ENCODE measurements around the gene DRAXIN.

Gene DRAXIN

DNA sequence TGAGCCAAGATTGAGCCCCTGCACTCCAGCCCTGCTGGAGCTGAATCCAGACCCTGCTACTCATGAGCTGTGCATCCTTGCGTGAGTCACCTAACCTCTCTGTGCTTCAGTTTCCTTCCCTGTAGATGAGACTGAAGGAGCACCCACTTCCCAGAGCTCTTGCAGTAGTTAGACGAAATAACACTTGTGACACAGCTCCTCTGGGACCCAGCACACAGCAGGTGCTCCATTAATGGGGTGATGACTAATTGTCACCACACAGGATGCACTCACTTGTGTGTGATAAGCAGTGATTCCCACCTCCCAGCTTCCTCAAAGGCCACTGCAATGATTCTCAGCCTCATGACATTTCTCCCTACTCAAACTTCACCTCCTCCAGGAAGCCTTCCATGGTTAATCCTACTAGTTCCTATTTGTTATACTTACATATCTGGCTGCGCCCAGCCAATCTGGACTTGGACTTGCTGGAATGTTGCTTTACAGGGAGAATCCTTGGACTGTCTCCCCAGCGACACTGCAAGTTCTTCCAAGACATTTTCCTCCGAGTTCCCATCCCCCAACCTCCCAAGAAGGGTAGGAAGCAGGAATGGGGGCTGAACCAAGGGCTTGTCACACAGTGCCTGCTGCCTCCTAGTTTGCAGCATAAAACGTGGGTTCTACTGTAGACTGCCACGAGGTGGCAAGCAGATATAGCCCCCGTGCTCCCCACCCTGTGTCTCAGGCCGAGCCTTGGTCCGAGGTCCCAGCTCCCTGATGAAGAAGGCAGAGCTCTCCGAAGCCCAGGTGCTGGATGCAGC, 17.2 kb downstream of the DRAXIN start:
- DNase-seq (ENCODE audit: low read depth in 1 of 2, low spot score in 1 of 2): no peak
- no peak for TF ChIP-seq SPI1 (IDR thresholded peaks at IDR 0.05; ENCODE audit: borderline replicate concordance, low read depth)
- TF ChIP-seq, protein P1, sequence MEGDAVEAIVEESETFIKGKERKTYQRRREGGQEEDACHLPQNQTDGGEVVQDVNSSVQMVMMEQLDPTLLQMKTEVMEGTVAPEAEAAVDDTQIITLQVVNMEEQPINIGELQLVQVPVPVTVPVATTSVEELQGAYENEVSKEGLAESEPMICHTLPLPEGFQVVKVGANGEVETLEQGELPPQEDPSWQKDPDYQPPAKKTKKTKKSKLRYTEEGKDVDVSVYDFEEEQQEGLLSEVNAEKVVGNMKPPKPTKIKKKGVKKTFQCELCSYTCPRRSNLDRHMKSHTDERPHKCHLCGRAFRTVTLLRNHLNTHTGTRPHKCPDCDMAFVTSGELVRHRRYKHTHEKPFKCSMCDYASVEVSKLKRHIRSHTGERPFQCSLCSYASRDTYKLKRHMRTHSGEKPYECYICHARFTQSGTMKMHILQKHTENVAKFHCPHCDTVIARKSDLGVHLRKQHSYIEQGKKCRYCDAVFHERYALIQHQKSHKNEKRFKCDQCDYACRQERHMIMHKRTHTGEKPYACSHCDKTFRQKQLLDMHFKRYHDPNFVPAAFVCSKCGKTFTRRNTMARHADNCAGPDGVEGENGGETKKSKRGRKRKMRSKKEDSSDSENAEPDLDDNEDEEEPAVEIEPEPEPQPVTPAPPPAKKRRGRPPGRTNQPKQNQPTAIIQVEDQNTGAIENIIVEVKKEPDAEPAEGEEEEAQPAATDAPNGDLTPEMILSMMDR (IDR thresholded peaks at IDR 0.05; ENCODE audit: insufficient read depth, low read length): no peak
- TF ChIP-seq, protein P2, sequence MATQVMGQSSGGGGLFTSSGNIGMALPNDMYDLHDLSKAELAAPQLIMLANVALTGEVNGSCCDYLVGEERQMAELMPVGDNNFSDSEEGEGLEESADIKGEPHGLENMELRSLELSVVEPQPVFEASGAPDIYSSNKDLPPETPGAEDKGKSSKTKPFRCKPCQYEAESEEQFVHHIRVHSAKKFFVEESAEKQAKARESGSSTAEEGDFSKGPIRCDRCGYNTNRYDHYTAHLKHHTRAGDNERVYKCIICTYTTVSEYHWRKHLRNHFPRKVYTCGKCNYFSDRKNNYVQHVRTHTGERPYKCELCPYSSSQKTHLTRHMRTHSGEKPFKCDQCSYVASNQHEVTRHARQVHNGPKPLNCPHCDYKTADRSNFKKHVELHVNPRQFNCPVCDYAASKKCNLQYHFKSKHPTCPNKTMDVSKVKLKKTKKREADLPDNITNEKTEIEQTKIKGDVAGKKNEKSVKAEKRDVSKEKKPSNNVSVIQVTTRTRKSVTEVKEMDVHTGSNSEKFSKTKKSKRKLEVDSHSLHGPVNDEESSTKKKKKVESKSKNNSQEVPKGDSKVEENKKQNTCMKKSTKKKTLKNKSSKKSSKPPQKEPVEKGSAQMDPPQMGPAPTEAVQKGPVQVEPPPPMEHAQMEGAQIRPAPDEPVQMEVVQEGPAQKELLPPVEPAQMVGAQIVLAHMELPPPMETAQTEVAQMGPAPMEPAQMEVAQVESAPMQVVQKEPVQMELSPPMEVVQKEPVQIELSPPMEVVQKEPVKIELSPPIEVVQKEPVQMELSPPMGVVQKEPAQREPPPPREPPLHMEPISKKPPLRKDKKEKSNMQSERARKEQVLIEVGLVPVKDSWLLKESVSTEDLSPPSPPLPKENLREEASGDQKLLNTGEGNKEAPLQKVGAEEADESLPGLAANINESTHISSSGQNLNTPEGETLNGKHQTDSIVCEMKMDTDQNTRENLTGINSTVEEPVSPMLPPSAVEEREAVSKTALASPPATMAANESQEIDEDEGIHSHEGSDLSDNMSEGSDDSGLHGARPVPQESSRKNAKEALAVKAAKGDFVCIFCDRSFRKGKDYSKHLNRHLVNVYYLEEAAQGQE (IDR thresholded peaks at IDR 0.05; ENCODE audit: insufficient replicate concordance, low read depth): no peak
- H3K27ac ChIP-seq (replicated peaks): no peak overlapping the region
- H3K4me3 ChIP-seq (replicated peaks; ENCODE audit: insufficient read depth, low read length): no peak overlapping the region
- H3K27me3 ChIP-seq (ENCODE audit: insufficient read depth, poor library complexity, severe bottlenecking): no peaks in the 10 kb centered on the region

- DNase-seq (ENCODE audit: low read depth in 1 of 2, low spot score in 1 of 2): no peak
These were observed 20.0 kb downstream of the DRAXIN start for GRCh38 chr1:11711490-11711889.

GRCh38 chr1:11712285-11712684, 20.8 kb downstream of the DRAXIN start:
- Histone ChIP-seq H3K4me3 (replicated peaks; ENCODE audit: insufficient read depth, low read length) (no peak overlapping the region), H3K27me3 (ENCODE audit: insufficient read depth, poor library complexity, severe bottlenecking) (no peaks in the 10 kb centered on the region), H3K27ac (replicated peaks) (no peak overlapping the region)
- TF ChIP-seq SPI1 (IDR thresholded peaks at IDR 0.05; ENCODE audit: borderline replicate concordance, low read depth) (no peak), POLR2AphosphoS5 (IDR thresholded peaks at IDR 0.05; ENCODE audit: low read depth) (no peak), GABPA (IDR thresholded peaks at IDR 0.05; ENCODE audit: low read depth) (no peak)
- TF ChIP-seq, protein P1 (IDR thresholded peaks at IDR 0.05; ENCODE audit: insufficient read depth, low read length): no peak
- TF ChIP-seq, protein P2 (IDR thresholded peaks at IDR 0.05; ENCODE audit: insufficient replicate concordance, low read depth): no peak
- no peak for DNase-seq (ENCODE audit: low read depth in 1 of 2, low spot score in 1 of 2)

More at GRCh38 chr1:11711490-11711889, 20.0 kb downstream of the DRAXIN start:
- H3K4me3 ChIP-seq (replicated peaks; ENCODE audit: insufficient read depth, low read length): no peak overlapping the region
- no peaks in the 10 kb centered on the region for H3K27me3 ChIP-seq (ENCODE audit: insufficient read depth, poor library complexity, severe bottlenecking)
- no peak overlapping the region for H3K27ac ChIP-seq (replicated peaks)
- TF ChIP-seq POLR2AphosphoS5 (IDR thresholded peaks at IDR 0.05; ENCODE audit: low read depth) (no peak), GABPA (IDR thresholded peaks at IDR 0.05; ENCODE audit: low read depth) (no peak), SPI1 (IDR thresholded peaks at IDR 0.05; ENCODE audit: borderline replicate concordance, low read depth) (no peak)
- TF ChIP-seq, protein P1 (IDR thresholded peaks at IDR 0.05; ENCODE audit: insufficient read depth, low read length): no peak
- TF ChIP-seq, protein P2 (IDR thresholded peaks at IDR 0.05; ENCODE audit: insufficient replicate concordance, low read depth): no peak
